ENCODE measurements around the gene CHCHD6.

GRCh38 chr3:126680667-126681055 is 23.4 kb upstream of the CHCHD6 start:
- TF ChIP-seq CTCF (IDR thresholded peaks at IDR 0.05) (no peak), ZFX (IDR thresholded peaks at IDR 0.05; ENCODE audit: borderline replicate concordance) (no peak)
